GM10847 (cell line): Measurements from ENCODE around the gene PON1.

Experiments used
- POLR2A ChIP-seq: IDR thresholded peaks from 2 replicates; pipeline ENCODE4 v1.6.1; 2011; ENCODE audit not compliant: insufficient read length; ENCODE audit errors: extremely low read depth

Gene PON1

DNA sequence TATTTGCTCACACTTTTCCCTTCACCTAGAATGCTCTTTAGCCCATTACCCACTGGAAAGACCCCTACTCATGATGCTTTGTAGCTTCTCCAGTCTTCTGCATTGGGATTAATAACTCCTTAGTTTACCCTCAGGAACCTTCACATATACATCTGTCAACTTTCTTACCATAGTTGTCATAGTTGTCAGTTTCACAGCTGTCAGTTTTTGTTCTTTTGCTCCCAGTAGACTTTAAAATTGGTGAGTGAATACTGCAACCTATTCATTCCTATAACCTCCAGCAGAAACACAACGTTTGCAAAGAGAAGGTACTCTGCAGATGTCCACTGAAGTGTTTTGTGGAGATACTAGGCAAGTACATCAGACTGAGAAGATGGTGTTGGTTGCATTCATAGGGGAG, 2.6 kb downstream of the PON1 start:
- TF ChIP-seq POLR2A = no peak

DNA sequence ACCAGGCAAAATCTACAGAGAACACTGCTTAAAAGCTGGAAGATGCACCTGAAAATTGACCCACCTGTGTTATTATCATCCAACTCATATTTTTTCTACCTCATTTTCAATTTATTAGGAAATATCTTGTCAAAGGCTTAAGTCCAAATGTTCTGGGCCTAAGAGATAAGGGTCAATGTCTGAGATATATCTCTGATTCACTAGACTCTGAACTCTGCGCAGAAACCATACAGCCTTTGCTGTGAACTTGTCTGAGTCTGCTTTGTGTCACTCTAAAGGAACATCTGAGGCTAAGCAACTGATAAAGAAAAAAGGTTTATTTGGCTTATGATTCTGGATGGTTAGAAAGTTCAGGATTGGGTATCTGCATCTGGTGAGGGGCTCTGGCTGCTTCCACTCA, 3.7 kb downstream of the PON1 start:
- no peak for TF ChIP-seq POLR2A

DNA sequence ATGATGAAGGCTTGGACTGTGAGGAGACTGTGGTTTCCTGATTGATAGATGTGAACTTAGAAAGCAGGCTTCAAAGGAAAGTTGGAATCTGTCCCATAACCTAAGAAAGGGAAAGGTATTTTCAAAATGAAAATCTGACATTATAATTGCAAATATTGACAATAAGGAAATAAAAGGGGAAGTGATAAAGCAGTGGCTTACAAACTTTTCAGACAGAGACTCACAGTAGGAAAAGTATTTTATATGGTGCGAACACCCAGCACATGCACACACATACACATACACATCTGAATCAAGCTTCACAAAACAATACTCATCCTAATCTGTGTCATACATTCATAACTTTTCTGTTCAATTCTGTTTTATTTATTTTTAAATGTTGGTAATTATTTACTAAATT, 4.8 kb downstream of the PON1 start:
- TF ChIP-seq POLR2A = no peak

DNA sequence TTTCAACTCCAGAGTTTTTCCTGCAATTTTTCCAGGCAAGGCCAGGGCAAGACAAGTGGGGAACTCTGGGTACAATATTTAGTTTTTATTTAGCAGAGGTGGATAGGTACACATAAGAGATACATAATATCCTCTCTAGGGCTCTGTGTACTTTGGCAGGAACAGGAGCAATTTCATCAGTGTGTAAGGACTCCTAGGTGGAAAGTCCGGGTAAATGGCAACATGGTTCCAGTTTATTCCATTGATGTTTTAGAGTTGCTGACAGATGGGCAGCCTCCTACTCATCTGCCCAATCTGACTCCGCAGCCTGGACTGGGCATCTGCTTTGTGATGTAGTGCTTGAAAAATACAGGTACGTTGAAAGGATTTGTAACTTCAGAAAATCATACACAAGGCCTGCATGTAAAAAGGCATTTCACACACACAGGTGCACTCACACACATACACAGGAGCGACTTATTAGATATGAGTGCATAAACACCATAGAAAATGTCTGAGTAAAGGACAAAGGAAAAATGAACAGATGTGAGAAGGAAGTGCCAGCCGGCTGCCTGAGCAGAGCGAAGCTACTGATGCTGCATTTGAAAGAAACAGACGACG, 5.7 kb downstream of the PON1 start:
- no peak for TF ChIP-seq POLR2A

DNA sequence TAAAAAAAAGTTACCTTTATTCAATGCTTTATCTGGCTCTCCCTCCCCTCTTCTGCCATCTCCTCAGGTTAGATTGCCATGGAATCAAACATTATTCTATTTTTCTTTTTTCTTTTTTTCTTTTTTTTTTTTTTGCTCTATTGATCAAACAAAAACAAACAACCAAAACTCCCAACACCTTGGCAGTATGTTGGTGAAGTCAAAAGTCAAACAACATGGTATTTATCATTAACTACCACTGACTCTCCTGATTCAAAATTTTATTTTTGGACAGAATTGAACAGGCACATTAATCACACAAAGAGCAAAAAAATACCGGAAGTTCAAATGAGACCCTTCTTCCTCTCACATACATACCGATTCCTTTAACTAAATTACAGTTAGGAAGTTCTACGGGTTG, 6.4 kb downstream of the PON1 start:
- TF ChIP-seq POLR2A = no peak

DNA sequence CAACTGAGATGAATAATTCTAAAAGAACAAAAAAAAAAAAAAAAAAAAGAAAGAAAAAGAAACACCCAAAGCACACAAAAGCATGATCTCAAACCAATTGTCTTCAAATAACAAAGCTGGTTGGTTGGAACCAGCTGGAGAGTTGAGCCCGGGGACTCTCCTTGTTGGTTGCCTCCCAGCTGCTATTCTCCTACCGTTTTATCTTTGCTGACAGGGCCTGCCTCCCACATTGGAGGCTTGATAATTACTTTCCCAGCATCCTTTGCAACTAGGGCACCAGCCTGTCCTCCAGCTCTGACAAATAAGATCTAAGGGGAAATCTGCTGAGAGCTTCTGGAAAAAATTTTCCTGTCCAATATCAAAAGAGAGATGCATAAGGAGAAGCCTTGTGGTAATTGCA, 6.8 kb downstream of the PON1 start:
- TF ChIP-seq POLR2A = no peak

DNA sequence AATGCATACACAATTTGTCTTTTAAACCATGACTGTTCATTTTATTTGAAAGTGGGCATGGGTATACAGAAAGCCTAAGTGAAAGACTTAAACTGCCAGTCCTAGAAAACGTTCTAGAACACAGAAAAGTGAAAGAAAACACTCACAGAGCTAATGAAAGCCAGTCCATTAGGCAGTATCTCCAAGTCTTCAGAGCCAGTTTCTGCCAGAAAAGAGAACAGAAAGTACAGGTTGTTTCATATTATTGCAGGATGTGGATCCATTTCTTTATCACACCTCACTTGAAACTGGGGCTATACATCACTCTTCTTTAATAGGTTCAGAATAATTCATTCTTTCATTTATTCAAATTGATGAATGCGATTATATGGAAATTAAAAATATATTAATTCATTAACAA, 7.7 kb downstream of the PON1 start:
- TF ChIP-seq POLR2A = no peak

DNA sequence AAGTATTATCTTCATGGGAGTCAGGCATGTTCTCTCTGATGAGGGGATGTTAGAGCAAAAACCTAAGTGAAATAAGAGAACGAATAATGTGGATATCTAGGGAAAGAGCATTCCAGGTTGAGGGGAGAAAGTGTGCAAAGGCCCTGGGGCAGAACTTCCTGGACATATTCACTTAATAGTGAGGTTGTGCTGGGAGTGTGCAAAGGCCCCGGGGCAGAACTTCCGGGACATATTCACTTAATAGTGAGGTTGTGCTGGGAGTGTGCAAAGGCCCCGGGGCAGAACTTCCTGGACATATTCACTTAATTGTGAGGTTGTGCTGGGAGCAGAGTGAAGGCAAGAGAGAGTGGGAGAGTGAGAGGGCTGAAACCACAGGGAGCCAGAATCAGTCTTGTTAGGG, 11.8 kb downstream of the PON1 start:
- no peak for TF ChIP-seq POLR2A

DNA sequence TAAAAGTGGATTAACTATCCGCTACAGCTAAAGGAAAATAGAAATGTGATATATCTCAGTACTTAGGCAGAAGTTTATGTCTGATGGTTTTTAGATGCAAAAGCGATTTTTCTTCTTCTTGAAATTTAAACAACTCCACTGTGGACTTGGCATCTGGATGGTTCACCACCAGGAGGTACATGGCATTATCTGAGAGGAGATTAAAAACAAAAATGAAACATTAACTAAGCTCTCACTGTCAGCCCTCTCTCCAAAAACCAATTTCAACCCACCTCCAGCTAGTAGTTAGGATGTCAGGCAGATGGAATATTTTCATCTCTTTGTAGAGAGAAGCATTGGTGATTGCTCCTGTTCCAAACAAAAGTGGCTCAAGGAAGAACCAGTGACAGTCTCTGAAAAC, 12.9 kb downstream of the PON1 start:
- TF ChIP-seq POLR2A = no peak

DNA sequence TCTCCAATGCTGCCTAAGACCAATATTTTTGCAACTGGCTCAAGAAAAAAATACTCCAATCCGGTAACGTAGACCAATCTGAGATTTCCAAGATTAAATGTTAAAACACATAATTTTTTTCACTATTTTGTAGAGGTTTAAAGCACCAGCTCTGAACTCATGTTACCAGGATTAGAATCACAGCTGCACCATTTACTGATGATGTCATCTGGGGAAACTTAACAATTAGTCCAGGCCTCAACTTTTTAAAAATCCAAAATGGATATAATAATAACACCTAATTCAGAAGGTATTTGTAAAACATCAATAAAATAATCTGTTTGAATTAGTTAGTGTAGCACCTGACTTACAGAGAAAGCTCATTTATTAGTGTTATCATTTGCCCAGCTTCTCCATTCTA, 14.4 kb downstream of the PON1 start:
- TF ChIP-seq POLR2A = no peak

DNA sequence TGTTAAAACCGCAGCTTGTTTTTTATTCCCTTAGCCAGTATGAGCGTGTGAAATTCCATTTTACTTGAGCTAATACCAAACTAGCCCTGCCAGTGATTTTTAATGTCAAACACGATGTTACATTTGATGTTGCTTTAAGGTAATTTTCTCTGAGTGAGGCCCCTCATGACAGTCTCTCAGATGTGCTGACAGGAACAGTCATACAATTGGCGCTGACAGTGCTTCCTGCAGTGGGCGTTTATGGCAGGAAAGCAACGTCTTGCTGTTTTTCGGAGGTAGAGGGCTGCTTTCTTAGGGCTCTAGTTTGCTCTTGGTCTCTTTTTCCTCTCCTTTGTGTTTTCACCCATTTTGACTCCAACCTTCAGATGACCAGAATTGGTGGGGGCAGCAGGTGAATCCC, 19.3 kb downstream of the PON1 start:
- no peak for TF ChIP-seq POLR2A

DNA sequence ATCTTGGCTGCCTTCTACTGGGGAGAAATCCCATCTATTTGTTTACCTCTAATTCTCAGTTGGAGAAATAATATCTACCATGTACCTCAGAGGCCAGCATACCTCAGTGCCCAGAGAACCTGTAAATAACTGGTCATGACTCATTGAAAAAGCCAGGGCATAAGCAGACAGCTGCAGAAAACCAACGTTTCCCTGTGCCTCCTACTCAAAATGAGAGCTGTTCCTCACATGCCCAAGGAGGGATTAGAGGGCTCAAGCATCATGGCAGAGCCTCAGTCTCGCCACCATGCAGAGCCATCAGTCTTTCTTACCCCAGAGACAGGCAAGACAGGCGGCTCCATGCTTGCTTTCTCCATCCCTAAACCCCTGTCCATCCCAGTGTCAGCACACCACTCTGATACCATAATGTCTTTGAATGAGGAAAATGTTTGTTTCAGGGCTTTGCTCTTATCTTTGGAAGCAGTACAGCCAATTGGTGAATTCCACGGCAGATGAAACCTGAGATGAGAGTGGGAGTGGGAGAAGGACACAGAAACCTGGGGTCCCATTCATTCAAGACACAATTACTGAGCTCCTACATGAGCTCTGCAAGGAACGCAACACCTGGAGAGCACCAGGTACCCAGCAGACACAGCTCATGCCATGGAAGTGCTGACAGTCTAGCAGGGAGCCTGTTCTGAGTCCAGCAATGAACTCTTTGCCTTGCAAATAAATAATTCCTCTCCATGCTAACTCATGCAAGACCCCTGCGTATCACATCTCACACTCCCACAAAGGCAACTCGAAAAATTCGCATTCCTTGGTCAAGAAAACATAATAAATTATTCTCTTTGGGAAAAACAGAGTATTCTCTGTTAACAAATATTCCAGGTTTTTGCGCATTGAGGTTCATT, 21.1 kb downstream of the PON1 start:
- no peak for TF ChIP-seq POLR2A

DNA sequence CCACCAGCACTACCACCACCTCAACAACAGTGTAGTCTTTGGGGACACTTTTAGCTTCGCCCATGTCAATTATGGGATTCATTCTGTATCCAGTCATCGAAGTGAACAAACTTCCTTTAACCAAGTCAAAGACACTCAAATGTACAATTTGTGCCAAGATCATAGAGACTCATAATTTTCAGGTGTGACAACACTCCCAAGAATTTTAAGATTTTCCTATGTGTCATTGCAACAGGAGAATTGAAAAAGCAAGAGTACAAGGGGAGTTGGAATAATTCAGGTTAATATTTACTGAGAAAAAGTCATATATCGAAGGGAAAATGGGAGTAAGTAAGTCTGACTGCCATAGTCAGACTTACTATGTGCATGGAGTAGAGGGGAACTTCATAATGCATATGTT, 26.2 kb downstream of the PON1 start:
- no peak for TF ChIP-seq POLR2A

DNA sequence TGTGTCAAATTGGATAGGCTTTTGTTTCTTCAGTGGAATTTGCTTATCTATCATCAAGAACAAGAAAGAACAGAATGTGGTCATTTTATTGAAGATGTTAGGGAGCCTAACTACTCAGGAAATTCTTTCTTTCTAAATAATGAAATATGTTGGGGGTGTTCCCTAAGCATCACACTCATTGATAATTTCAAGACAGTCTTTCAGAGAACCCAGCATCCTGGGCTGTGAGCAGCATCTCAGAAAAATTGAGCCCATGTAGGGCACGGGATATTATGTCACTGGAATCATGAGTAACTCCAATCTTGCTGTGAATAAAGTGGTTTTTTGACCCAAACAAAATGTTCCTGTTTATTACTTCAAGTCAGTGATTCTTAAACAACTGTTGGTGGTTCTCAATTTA, 27.3 kb downstream of the PON1 start:
- TF ChIP-seq POLR2A = no peak

DNA sequence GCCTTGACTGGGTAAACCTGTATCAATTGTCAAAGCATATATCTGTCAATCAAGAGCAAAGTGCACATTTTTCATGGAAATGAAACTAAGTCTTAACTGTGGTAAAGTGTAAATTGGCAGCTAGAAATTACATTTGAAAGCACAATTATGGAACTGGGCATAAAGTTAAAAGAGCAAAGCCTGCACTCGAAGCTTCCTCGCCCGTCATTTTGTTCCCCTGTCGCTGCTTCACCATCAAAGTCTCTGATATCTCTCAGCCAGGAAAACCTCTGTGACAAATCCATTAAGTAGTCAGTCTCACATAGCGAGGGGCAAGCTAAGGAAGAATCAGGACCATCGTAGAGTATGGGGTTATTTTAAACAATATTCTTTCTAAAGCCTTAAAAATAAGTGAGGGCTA, 27.9 kb downstream of the PON1 start:
- no peak for TF ChIP-seq POLR2A

DNA sequence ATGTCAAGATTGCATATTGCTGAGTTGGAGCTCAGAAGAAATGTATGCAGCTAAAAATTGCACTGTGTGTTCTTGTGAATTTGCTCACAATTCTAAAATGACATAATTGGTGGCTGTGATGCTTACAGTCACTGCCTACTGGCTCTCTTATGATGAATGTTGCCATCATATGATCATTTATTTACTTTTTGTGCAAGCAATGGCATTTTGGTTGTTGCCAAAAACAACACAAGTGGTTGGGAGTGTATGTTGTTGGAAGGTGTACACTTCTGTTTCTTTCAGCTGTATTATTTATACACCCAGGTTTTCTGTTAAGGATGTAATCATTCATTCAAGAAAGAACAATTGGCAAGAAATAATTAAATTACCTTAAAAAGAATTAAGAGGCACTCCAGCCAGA, 28.9 kb downstream of the PON1 start:
- TF ChIP-seq POLR2A = no peak
